ENCODE measurements around the gene NACAD.
A peak's percentile ranks its signal among the peaks of the same experiment; 100 is the strongest.
"Not testable (repeated sequence)": the region's sequence is repeated elsewhere in the genome, so short reads cannot be mapped to it uniquely, and the experiment has no call there.

The NACAD gene

DNA sequence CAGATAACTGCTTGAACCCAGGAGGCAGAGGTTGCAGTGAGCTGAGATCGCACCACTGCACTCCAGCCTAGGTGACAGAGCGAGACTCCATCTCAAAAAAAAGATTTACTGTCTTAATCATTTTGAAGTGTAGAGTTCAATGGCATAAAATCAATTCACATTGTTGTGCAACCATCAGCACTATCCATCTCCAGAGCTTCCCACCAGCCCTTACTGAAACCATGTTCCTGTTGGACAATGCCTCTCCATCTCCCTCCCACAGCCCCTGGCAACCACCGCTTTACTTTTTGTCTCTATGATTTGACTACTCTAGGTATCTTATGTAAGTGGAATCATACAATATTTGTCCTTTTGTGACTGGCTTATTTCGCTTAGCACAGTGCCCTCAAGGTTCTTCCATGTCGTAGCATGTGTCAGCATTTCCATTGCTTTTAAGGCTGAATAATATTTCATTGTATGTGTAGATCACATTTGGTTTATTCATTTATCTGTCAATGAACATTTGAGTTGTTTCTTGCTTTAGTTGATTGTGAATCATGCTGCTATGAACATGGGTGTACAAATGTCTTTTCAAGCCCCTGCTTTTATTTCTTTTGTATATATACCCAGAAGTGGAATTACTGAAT, 33.1 kb downstream of the NACAD start:
- no peak for DNase-seq (ENCODE audit: low read depth, low spot score)

DNA sequence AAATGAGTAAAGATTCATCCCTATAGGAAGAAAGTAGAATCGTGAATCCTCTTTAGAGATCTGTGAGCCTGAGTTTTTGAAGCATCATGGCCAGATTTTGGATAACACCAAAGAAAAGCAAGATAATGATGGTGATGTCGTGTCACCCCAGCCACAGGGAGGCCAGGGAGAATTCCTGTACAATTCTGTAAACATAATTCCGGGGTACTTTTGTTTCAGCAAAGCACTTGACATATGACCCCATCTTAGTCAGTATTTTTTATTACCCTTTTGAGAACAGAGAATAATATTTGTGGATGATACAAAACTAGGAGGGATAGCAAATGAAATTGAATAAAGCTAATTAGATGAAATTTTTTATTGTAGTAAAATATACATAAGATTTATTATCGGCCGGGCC, 33.8 kb downstream of the NACAD start:
- no peak for DNase-seq (ENCODE audit: low read depth, low spot score)

DNA sequence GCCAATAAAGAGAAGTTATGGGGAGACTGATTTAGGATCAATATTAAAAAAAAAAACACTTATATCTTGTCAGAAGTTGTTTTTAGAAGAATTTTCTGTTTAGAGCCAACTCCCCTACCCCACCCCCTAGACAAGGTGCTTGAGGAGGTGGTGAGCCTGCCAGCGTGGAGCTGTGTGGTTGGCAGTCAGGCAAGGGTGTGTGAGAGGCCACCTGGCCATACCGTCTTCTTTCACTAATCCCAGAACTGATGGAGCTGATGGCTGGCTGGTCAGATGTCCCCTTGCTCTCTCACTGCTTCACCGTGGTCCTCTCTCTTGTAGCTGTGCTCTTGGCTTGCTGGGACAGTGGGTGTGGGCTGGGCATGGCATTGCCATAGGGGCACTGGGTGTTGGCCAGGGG, 34.3 kb downstream of the NACAD start:
- DNase-seq (ENCODE audit: low read depth, low spot score): no peak

GRCh38 chr7:45053941-45054340, 34.8 kb downstream of the NACAD start:
- DNase-seq (ENCODE audit: low read depth, low spot score): no peak

GRCh38 chr7:45053401-45053800, 35.4 kb downstream of the NACAD start:
- no peak for DNase-seq (ENCODE audit: low read depth, low spot score)

GRCh38 chr7:45052011-45052410, 36.8 kb downstream of the NACAD start:
- no peak for DNase-seq (ENCODE audit: low read depth, low spot score)

DNA sequence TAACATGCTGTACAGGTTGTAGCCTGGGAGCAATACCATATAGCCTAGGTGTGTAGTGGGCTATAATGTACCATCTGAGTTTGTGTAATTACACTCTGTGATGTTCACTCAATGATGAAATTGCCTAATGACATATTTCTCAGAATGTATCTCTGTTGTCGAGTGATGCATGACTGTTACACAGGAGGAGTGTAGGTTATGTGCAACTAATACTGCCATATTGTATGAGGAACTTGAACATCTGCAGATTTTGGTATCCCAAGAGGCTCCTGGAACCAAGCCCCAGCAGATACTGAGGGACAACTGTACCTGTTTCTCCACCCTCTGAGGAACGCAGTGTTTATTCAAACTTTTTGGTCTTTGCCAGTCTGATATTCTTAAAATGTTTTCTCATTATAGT, 38.6 kb downstream of the NACAD start:
- DNase-seq (ENCODE audit: low read depth, low spot score): no peak

DNA sequence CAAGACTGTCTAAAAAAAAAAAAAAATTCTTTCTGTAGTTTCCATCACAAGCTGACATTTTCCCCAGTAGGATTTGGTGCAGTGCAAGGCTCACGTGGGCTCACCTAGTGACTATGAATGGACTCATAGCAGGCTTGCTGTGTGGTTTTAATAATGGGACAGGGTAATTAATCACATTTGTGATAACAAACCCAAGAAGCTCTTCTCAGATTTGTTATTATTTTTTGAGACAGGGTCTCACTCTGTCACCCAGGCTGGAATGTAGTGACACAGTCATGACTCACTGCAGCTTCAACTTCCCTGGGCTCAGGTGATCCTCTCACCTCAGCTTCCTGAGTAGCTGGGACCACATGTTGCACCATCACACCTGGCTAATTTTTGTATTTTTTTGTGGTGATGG, 40.0 kb downstream of the NACAD start:
- no peak for DNase-seq (ENCODE audit: low read depth, low spot score)

DNA sequence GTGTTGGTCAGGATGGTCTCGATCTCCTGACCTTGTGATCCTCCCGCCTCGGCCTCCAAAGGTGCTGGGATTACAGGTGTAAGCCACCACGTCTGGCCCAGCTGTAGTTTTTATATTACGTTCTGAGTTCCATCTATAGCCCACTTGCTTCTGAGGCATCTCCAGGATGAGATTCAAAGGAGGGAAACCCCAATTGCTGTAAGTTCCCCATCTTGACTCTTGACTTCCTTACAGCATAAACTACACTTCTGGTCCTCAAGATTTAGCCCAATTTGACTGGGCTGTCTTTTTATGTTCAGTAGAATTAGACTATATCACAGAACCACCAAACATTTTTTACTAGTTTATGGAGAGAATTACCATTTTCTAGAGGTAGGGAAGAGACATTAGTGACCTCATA, 44.4 kb downstream of the NACAD start:
- no peak for DNase-seq (ENCODE audit: low read depth, low spot score)

DNA sequence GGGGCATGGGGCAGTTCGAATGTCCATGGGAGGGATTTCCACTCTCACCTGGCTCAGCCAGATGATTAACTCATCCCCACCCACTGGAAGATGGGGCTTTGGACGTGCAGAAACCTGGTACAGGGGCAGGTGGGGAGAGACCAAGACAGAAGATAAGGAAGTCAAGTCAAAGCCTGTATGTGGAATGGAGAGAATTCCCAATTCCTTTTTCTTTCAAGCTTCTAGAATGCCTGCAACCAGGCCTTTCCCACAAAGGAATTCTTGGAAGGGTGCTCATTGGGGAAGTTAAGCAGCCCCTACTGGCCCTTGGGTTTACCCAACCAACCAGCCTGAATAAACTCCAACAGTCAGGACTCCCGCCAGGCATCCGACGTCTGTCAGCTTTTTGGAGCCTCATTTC, 49.7 kb downstream of the NACAD start:
- DNase-seq (ENCODE audit: low read depth, low spot score): no peak

DNA sequence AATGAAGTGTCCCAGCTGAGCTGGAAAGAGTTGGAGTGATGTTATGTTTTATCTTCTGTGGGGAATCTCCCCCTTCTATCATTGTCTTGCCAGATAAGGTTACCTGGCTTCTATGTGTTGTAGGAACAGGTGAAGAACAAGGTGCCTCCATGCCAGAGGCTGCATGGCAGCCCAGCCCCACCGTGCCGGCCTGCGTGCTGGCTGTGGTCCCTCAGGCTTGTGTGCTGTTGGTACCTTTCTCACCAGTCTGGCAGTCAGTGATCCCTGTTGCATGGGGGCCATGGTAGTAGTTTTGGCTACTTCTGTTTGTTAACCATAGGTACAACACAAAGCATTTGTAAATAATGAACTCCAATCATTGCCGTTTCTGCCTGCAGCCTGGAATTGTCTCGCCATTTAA, 50.9 kb downstream of the NACAD start:
- DNase-seq (ENCODE audit: low read depth, low spot score): no peak

- no peak for DNase-seq (ENCODE audit: low read depth, low spot score)
Measured at GRCh38 chr7:45036796-45037195, 52.0 kb downstream of the NACAD start.

- DNase-seq (ENCODE audit: low read depth, low spot score): no peak
Measured at GRCh38 chr7:45036317-45036716, 52.5 kb downstream of the NACAD start.

DNA sequence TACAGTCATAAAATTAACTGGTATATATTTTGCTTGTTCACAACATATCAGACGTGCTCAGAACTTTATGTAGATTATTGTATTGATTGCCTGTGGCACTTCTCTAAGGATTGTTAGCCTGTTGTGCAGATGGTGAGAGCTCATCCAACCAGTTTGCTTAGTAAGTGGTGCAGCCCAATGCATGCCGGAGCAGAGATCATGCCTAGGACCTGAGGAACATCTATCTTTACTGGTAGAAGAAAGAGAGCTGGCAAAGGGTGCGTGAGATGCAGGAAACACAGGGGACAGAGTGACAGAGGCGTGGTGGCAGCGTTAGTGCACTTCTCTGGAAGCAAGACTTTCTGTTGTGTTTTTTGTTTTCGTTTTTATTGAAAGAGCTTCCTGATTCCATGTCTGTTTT, 52.9 kb downstream of the NACAD start:
- DNase-seq (ENCODE audit: low read depth, low spot score): no peak

- DNase-seq (ENCODE audit: low read depth, low spot score): no peak
Measured at GRCh38 chr7:45035371-45035770, 53.4 kb downstream of the NACAD start.

DNA sequence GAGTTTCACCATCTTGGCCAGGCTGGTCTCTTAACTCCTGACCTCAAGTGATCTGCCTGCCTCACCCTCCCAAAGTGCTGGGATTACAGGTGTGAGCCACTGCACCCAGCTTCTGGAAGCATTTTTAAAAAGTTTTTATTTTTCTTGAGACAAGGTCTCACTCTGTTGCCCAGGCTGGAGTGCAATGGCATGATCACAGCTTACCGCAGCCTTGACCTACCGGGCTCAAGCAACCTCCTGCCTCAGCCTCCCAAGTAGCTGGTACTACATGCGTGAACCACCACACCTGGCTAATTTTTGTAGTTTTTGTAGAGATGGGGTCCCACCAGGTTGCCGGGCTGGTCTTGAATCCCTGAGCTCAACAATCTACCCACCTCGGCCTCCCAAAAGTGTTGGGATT, 54.1 kb downstream of the NACAD start:
- DNase-seq (ENCODE audit: low read depth, low spot score): not testable (repeated sequence)

- DNase-seq (ENCODE audit: low read depth, low spot score): peak; percentile 6
Measured at GRCh38 chr7:45033931-45034290, 54.9 kb downstream of the NACAD start.

DNA sequence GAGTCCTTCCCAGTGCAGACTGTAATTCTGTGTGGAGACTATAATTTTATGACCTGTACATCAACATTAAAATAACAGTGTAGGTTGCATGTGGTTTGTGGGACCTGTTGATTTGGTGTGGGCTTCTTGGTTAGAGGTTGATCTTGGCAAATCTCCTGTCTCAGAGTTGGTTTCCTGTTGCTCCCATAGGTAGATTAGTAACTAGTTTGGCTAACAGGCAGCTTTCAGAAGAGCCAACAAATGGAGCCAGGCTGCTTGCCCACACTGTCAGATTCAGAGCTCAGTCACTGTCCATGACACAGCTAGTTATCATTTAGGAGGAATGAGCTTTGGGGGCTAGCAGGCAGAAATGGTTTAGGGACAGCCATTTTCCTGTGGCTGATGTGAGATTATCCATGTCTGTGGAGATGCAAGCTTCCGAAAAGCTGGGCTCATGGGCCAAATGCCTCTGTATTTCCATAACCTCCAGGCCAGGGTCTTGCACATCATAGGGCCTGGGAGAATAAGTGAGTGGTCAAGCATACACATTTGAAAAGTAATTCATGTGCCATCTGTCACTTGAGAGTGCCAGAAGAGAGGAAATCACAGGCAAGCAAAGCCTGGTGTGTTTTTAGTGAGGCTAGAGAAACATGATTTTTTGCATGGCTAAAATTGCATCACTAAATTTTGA, 55.4 kb downstream of the NACAD start:
- DNase-seq (ENCODE audit: low read depth, low spot score): peak; percentile 68

DNA sequence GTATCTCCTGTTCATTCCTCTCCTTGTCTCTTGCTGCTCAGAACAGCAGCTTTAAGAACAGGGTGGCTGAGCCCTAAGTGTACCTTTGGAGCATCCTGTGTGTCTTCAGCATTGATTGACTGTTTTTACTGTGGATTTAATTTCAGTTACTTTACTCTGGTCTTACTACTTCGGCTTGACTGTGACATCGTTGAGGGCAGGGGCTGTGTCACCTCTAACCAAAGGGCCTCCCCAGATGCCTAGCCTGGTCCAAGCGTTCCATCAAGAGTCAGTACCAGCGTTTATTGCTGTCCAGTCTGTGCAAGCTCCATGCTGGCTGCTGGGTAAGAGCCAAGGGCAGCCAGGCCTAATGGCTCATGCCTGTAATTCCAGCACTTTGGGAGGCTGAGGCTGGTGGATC, 56.3 kb downstream of the NACAD start:
- DNase-seq (ENCODE audit: low read depth, low spot score): no peak

GRCh38 chr7:45031829-45032228, 56.9 kb downstream of the NACAD start:
- no peak for DNase-seq (ENCODE audit: low read depth, low spot score)
